ENCODE measurements around the gene CCDC50.

The CCDC50 gene

DNA sequence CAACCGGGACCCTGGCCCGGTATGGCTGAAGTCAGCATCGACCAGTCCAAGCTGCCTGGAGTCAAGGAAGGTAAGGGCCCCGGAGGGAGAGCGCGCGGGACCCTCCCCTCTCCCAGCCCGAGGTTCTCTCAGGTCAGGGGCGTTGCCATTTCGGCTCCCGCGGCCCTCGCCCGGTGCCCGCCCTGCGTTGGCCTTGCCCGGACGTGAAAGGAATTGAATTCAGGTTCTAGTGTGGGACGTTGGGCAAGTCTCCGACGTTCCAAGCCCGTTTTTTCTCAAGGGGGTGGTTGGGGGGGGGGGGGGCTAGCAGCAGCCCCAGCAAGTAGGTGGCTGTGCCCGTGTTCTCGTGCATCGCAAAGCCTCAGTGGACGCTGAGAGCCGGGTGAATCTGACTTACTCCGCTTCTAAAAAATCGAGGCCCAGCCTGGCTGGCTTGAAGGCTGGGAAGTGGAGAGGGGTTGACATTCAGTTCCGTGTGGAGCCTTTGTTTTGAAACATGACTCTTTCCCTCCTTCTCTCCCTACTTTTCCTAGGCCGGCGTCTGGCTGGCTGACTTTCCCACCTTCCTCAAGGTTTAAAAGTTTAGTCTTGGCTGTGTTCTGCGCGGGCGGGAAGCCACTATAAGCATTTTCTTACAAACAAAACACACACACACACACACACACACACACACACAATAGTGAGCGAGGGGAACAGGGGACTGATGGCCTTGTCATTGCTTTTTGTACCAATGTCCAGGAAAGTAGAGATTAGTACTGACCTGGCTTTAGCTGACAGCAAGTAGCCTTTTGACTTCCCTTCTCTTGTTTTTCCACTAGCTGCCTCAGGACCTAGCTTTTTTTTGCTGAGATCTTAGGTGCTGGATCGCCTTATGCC is 698 bp downstream of the CCDC50 start, which contains the start of gene UTS2B:
Gene UTS2B, minus strand, starts transcription at position 873 of the 876 bp plus-strand sequence. CDS start 48,337 bp downstream, outside the sequence.
- peak within 1 kb of the TSS; percentile 86 for H3K9ac ChIP-seq (ENCODE audit: low read depth, low read length)
- H3K36me3 ChIP-seq (ENCODE audit: insufficient read depth, low read length), result no peaks in the 10 kb centered on the region
- peaks cover 24% of the 10 kb centered on the region for H3K4me1 ChIP-seq (ENCODE audit: insufficient read depth, low read length)
- no peaks in the 10 kb centered on the region for H3K9me3 ChIP-seq (ENCODE audit: control insufficient read depth, insufficient read depth, low read length)

DNA sequence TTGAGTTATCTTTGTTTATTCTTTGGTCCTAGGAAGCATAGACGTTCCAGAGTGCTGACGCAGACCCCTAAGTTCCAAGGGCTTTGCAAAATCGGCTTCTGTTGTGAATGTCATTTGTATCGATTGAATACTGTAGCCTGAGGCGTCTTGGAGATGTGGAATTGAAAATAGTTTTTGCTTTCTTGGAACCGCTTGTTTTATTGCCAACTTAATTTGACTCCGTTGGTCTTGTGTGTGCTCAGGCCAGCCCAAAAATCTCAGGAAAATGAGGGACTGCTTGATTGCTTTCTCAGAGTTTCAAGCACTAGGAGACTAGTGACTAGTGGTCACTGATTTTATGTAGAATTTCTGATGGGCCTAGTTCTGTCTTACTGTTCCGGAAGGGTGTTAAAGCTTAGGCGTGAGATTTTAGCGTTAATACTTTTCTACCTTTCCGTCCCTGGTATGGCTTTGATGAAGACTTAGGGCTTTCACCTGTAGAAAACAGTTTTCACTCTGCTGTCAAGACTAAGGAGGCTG is 1.4 kb downstream of the CCDC50 start:
- H3K36me3 ChIP-seq (ENCODE audit: insufficient read depth, low read length), result no peaks in the 10 kb centered on the region
- H3K9me3 ChIP-seq (ENCODE audit: control insufficient read depth, insufficient read depth, low read length), result no peaks in the 10 kb centered on the region
- peaks cover 29% of the 10 kb centered on the region for H3K4me1 ChIP-seq (ENCODE audit: insufficient read depth, low read length)
- H3K9ac ChIP-seq (ENCODE audit: low read depth, low read length), result peak overlapping the region; percentile 86

DNA sequence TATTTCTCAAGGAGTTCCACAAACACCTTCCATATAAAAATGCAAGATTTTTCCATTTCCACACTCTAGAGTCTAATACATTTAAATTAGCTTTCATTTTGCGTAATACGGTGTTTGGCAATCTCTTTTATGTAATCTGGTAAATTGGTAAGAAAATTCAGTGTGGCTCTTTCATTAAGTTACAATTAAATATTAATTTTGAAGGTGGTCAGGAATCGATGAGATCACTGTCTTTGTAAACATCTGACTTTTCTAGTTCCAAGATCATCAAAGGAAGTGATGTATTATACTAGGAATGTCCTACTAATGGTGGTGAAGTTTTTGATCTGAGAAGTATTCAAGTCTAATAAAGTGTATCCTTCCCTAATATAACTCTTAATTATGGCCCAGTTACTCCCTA is 2.2 kb downstream of the CCDC50 start:
- no peaks in the 10 kb centered on the region for H3K9me3 ChIP-seq (ENCODE audit: control insufficient read depth, insufficient read depth, low read length)
- peaks cover 29% of the 10 kb centered on the region for H3K4me1 ChIP-seq (ENCODE audit: insufficient read depth, low read length)
- H3K36me3 ChIP-seq (ENCODE audit: insufficient read depth, low read length), result no peaks in the 10 kb centered on the region
- no peak overlapping the region for H3K9ac ChIP-seq (ENCODE audit: low read depth, low read length)

DNA sequence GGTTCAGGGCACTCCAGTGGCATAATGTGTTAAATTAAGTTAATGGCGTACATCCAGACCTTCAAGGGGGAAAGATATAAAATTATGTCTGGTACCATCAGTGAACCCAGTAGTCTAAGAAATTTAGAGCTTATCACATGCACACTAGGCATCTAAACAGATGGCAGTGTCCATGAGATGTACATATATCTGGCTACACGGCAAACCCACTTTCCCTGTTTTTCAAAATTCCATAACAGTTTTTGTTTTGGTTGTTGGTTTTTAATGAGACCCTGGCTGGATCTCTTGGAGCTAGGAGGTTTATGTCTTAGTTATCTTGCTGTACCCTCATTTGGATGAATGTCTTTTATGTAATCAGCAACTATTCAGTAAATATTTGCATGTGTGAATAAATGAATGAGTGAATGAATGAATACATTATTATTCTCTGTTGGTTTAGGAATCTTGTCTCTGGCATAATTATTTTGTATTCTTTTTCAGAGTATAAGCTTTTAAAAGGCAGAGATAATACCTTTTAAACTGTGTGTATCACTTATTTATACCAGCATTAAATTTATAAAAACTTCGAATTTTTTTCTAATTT is 4.2 kb downstream of the CCDC50 start:
- no peaks in the 10 kb centered on the region for H3K36me3 ChIP-seq (ENCODE audit: insufficient read depth, low read length)
- H3K9ac ChIP-seq (ENCODE audit: low read depth, low read length), result no peak overlapping the region
- H3K9me3 ChIP-seq (ENCODE audit: control insufficient read depth, insufficient read depth, low read length), result no peaks in the 10 kb centered on the region
- peaks cover 33% of the 10 kb centered on the region for H3K4me1 ChIP-seq (ENCODE audit: insufficient read depth, low read length)

DNA sequence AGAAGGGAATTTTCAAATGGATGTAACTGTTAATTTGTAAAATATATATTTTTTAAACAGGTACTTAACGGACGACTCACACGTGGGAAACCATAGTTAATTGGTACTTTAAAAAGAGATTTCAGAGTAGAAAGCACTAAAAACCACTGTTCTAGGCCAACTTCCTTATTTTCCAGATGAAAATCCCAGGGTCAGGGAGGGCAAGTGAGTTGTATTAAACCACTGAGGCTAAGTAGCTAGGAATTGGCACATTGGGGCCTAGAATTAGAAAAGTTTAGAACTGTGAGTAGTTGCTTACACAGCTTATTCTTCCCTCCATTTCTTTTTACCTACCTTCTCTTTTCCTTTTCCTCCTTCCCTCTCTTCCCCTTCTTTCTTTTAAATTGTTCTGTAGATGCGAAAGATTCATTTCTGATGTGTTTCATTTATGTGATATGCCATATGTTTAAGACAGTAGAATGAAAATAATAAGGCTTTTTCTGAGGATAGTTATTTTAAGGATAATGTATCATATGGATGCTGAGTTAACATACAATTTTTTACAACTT is 5.2 kb downstream of the CCDC50 start:
- no peaks in the 10 kb centered on the region for H3K9me3 ChIP-seq (ENCODE audit: control insufficient read depth, insufficient read depth, low read length)
- H3K36me3 ChIP-seq (ENCODE audit: insufficient read depth, low read length), result no peaks in the 10 kb centered on the region
- no peak overlapping the region for H3K9ac ChIP-seq (ENCODE audit: low read depth, low read length)
- H3K4me1 ChIP-seq (ENCODE audit: insufficient read depth, low read length), result peaks cover 28% of the 10 kb centered on the region

DNA sequence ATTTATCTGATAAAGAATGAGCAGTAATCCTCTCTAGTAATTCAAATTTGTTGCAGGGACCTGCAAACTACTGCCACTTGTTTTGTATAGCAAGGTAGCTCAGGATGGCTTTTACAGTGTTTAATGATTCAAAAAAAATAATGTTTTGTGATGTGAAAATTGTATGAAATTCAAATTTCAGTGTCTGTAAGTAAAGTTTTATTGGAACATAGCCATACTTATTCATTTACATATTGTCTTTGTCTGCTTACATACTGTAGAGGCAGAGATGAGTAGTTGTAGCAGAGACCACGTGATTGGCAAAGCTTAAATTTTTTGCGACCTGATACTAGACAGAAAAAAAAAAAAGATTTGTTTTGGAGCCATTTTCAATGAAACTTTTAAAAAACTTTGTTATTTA is 7.6 kb downstream of the CCDC50 start:
- no peaks in the 10 kb centered on the region for H3K9me3 ChIP-seq (ENCODE audit: control insufficient read depth, insufficient read depth, low read length)
- H3K4me1 ChIP-seq (ENCODE audit: insufficient read depth, low read length), result peaks cover 26% of the 10 kb centered on the region
- no peak overlapping the region for H3K9ac ChIP-seq (ENCODE audit: low read depth, low read length)
- H3K36me3 ChIP-seq (ENCODE audit: insufficient read depth, low read length), result no peaks in the 10 kb centered on the region

DNA sequence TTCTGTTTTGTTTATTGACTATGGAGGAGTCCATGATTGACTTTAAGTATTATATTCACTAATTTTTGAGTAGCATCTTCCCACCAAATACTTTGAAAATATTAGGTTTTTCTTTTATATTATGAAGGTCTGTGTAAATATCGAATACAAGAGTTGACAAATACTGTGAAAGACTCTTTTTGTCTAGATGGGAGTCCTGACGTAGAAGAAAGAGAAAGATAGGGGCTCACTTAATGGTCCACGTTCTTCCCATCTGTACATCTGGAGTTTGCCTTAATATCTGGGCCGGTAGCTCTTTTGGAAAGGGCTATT is 8.9 kb downstream of the CCDC50 start:
- peaks cover 22% of the 10 kb centered on the region for H3K4me1 ChIP-seq (ENCODE audit: insufficient read depth, low read length)
- H3K9me3 ChIP-seq (ENCODE audit: control insufficient read depth, insufficient read depth, low read length), result no peaks in the 10 kb centered on the region
- H3K36me3 ChIP-seq (ENCODE audit: insufficient read depth, low read length), result no peaks in the 10 kb centered on the region
- no peak overlapping the region for H3K9ac ChIP-seq (ENCODE audit: low read depth, low read length)

DNA sequence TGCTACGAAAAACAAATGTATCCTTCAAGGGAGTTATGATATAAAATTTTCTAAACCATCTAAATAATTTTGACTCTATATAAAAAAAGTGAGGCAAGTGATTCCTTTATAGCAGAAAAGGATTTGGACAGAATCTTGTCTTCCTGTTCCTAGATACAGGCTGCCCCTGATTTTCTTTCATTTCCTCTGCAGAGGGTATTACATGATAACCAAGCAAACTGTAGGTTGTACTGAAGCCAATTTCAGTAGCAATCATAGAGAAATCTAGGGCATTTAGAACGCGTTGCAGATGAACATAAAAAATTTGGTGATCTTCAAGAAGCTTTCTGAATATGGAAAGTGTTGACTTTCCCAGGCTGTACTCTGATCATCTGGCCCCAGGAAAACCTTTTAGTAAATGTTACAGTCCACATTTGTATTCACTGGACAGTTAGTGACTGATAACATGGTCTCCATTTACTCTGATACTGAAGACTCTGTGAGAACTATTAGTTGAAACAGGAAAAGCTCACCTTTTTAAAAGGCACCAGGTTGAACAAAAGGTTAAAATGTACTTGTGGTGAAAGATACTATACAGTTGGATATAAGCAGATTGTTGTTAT is 10.2 kb downstream of the CCDC50 start:
- Histone ChIP-seq H3K4me1 (ENCODE audit: insufficient read depth, low read length) (peaks cover 19% of the 10 kb centered on the region), H3K9me3 (ENCODE audit: control insufficient read depth, insufficient read depth, low read length) (no peaks in the 10 kb centered on the region), H3K36me3 (ENCODE audit: insufficient read depth, low read length) (no peaks in the 10 kb centered on the region), H3K9ac (ENCODE audit: low read depth, low read length) (no peak overlapping the region)

DNA sequence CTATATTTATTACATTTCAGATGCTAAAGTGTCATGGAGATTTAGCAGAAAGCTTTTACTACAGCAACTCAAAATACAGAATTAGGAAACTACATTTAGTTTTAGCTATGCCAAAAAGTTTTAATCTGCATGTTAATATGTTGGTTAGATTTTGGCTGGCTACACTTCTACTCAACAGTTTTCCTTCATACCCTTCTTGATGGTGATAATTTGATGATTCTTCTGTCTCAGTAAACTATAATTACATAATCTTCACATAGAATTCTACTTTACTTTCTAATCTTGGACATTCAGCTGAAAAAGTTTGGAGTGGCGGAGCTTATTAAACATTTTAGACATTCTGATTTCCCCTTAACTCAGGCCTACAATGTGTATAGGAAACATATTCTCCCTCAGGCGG is 11.2 kb downstream of the CCDC50 start:
- H3K9ac ChIP-seq (ENCODE audit: low read depth, low read length), result no peak overlapping the region
- H3K4me1 ChIP-seq (ENCODE audit: insufficient read depth, low read length), result peaks cover 12% of the 10 kb centered on the region
- H3K9me3 ChIP-seq (ENCODE audit: control insufficient read depth, insufficient read depth, low read length), result no peaks in the 10 kb centered on the region
- H3K36me3 ChIP-seq (ENCODE audit: insufficient read depth, low read length), result no peaks in the 10 kb centered on the region

DNA sequence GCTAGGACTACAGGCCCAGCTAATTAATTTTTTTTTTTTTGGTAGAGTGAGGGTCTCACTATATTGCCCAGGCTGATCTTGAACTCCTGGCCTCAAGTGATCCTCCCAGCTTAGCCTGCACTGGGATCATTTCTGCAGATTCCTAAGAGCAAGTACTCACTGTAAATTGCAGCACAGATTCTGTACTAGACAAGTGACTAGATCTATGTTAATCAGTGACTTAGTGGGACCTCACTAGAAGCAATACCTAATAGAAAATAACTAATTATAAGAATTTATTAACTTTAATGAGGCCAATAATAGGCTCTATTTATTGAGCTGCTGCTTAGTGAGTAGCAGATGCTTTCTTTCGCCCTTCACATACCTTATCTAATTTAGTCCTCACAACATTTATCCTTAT is 11.8 kb downstream of the CCDC50 start:
- H3K4me1 ChIP-seq (ENCODE audit: insufficient read depth, low read length), result peaks cover 11% of the 10 kb centered on the region
- H3K36me3 ChIP-seq (ENCODE audit: insufficient read depth, low read length), result no peaks in the 10 kb centered on the region
- H3K9me3 ChIP-seq (ENCODE audit: control insufficient read depth, insufficient read depth, low read length), result no peaks in the 10 kb centered on the region
- no peak overlapping the region for H3K9ac ChIP-seq (ENCODE audit: low read depth, low read length)

DNA sequence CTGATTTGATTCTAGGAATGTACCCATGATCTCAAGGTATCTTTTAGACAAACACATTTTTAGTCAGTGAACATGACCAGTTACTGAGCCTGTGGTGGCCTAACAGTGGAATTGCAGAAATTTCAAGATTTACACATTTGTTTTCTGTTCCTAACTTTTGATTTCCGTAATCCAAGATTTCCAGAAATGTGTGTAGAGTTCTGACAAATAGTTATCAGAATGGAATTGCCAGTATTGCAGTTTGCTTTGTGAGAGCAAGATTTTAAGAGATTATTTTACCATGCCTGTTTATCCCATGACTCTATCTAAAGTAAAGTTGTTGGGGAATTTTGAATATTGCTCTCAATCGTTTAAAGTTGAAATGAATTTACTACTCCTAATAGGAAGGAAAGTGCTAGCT is 12.8 kb downstream of the CCDC50 start:
- Histone ChIP-seq H3K9me3 (ENCODE audit: control insufficient read depth, insufficient read depth, low read length) (no peaks in the 10 kb centered on the region), H3K36me3 (ENCODE audit: insufficient read depth, low read length) (no peaks in the 10 kb centered on the region), H3K4me1 (ENCODE audit: insufficient read depth, low read length) (peaks cover 8% of the 10 kb centered on the region), H3K9ac (ENCODE audit: low read depth, low read length) (no peak overlapping the region)

DNA sequence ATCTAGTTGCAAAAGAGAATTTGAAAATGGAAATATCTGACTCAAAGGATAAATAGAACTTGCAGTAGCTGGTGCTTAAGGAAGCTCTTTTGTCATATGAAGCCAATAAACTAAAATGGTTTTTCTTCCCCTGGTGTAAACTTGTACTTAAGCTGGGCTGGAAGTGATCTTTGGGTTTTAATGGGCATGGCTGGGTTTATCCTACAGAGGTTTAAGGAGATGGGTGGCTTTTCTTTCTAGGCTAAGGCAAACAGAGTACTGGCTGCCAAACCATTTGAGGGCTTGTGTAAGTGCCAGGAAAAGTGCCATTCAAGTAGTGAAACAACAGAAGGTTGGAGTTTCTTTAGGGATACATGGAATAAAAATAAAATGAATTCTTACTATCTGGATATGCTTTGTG is 13.2 kb downstream of the CCDC50 start:
- H3K9me3 ChIP-seq (ENCODE audit: control insufficient read depth, insufficient read depth, low read length), result no peaks in the 10 kb centered on the region
- peaks cover 7% of the 10 kb centered on the region for H3K4me1 ChIP-seq (ENCODE audit: insufficient read depth, low read length)
- H3K36me3 ChIP-seq (ENCODE audit: insufficient read depth, low read length), result no peaks in the 10 kb centered on the region
- no peak overlapping the region for H3K9ac ChIP-seq (ENCODE audit: low read depth, low read length)

DNA sequence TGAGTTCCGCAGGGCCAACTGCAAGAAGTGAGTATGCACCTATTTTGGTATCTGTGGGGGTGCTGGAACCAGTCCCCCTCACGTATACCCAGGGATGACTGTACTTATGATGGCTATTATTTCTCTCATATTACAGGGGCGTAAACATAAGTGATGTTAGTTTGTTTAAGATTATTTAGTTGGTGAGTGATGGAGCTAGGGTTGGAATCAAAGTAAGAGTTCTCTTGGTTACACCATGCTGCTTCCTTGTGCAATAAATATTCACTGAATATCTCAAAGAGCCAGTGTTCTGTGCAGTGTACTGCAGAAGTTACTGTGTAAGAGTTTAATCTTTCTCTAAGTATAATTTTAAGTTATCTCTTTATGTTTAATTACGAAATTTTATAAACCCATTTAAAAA is 13.9 kb downstream of the CCDC50 start:
- no peaks in the 10 kb centered on the region for H3K36me3 ChIP-seq (ENCODE audit: insufficient read depth, low read length)
- no peaks in the 10 kb centered on the region for H3K9me3 ChIP-seq (ENCODE audit: control insufficient read depth, insufficient read depth, low read length)
- no peak overlapping the region for H3K9ac ChIP-seq (ENCODE audit: low read depth, low read length)
- H3K4me1 ChIP-seq (ENCODE audit: insufficient read depth, low read length), result peaks cover 7% of the 10 kb centered on the region

DNA sequence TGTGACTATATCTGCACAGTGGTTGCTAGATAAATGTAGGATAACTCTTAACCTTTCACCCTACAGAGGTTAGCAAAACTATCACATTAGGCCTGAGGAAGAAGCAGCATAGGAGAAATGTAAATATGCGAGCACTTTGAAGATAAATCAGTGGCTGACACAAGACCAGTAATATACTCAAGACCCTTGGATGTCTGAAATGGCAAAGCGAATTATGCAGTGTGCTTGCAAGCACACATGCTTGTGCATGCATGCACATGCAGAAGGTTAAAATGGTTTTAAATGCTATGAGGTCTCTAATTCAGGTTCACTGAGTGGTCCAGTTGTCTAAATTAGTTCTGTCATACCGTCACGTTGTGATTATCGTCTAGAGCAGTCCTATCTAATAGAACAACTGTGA is 14.7 kb downstream of the CCDC50 start:
- no peaks in the 10 kb centered on the region for H3K9me3 ChIP-seq (ENCODE audit: control insufficient read depth, insufficient read depth, low read length)
- no peak overlapping the region for H3K9ac ChIP-seq (ENCODE audit: low read depth, low read length)
- peaks cover 10% of the 10 kb centered on the region; the same call in 1 of the 2 replicates for H3K4me1 ChIP-seq (ENCODE audit: insufficient read depth, low read length)
- no peaks in the 10 kb centered on the region for H3K36me3 ChIP-seq (ENCODE audit: insufficient read depth, low read length)
